Measurements from ENCODE around the gene TOR1B. TPM values are rescaled to one million over a fixed set of nuclear protein-coding genes. Genes with fewer than 3 reads are reported as not detected.

The TOR1B gene
- total RNA-seq, 1 donor from 2014 or later = 18.0 TPM

DNA sequence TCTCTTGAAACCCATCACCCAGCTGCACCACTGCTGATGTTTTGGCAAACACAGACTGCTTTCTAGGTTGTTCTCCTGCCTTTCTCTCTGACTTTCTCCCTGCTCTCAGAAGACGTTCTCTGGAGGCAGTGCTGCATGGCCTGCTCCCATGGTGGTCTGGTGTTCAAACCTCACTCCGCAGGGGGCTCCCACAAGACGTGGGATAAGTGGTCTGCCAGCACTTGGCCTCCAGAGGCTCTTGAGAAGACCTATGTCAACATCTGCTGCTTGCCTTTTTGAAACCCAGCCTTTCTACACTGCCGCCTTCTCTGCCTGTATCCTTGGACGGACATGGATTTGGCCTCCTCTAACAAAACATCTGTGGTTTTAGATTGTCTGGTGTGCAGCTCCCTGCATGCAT is 48.8 kb downstream of the TOR1B start:
- no peak for DNase-seq (ENCODE audit: low read depth, low spot score)
- Mint-ChIP-seq H3K9me3 (no peaks in the 10 kb centered on the region), H3K27me3 (ENCODE audit: low read depth) (no peaks in the 10 kb centered on the region), H3K27ac (ENCODE audit: unreplicated experiment) (no peak overlapping the region), H3K36me3 (ENCODE audit: low read depth) (peaks cover 4% of the 10 kb centered on the region), H3K4me3 (no peak overlapping the region), H3K4me1 (no peaks in the 10 kb centered on the region)
- TF ChIP-seq CTCF (conservative IDR thresholded peaks at IDR 0.05) = no peak

DNA sequence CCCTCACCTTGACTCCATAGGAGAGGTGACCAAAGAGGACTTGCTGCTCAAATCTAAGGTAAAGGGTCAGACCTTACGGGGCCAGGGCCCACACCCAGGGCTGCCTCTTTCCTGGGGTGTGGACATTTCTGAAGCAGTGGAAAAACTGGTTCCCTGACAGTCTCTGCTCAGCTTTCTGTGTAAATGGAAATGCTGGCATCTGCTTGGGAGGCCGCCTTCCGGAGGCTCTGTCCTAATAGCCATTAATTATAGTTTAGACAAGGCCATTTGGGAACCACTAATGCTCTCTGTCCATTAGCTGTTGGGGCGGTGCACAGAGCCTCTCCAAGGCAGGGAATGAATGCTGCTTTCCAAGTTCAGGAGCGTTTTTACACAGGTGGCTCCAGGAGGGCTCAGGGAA is 49.6 kb downstream of the TOR1B start:
- no peak for TF ChIP-seq CTCF (conservative IDR thresholded peaks at IDR 0.05)
- Mint-ChIP-seq H3K36me3 (ENCODE audit: low read depth) (peaks cover 4% of the 10 kb centered on the region), H3K27me3 (ENCODE audit: low read depth) (no peaks in the 10 kb centered on the region), H3K9me3 (no peaks in the 10 kb centered on the region), H3K4me3 (no peak overlapping the region), H3K27ac (ENCODE audit: unreplicated experiment) (no peak overlapping the region), H3K4me1 (no peaks in the 10 kb centered on the region)
- DNase-seq (ENCODE audit: low read depth, low spot score) = no peak

DNA sequence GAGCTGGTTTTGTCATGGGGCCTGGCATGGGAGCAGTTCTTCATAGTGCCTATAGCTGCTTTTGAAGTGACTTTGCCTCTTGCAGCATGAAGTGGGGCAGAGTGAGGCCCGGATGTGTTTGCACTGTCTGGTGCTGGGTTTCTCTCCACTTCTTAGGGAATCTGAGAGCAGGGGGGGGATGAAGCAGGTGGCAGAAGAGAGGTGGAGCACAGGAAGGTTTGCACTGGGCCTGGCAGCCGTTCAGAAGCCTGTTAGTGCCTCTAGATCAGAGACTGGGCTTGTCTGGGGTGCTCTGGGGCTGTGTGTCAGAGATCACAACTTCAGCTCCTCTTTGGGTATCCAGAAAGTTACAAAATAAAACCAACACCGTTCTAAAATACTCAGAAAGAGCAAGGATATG is 50.6 kb downstream of the TOR1B start:
- H3K36me3 Mint-ChIP-seq (ENCODE audit: low read depth) = peaks cover 4% of the 10 kb centered on the region
- TF ChIP-seq CTCF (conservative IDR thresholded peaks at IDR 0.05) = no peak
- no peaks in the 10 kb centered on the region for H3K9me3 Mint-ChIP-seq
- no peak for DNase-seq (ENCODE audit: low read depth, low spot score)
- H3K27me3 Mint-ChIP-seq (ENCODE audit: low read depth) = no peaks in the 10 kb centered on the region
- no peak overlapping the region for H3K4me3 Mint-ChIP-seq
- no peaks in the 10 kb centered on the region for H3K4me1 Mint-ChIP-seq
- H3K27ac Mint-ChIP-seq (ENCODE audit: unreplicated experiment) = no peak overlapping the region

DNA sequence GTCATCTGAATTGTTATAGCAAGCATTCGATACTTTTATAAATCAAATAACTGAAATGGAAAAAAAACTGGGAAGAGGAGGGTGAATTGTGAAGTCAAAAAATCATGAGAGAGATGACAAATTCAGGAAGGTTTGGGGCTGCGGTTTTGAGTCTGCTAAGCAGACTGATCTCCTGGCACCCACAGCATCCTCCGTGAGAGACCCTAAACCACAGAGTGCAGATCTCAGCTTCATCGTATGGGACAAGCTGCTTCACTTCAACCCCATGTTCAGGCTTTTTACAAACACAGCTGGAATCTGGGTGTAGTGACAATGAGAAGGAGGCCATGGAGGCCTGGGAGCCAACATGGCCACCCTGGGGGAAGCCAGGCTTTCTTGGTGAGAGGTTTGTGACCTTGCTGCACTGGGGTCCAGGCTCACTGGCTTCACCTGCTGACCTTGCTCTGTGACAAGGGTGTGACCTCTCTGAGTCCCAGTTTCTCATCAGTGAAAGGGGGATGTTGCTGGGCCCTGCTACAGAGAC is 51.7 kb downstream of the TOR1B start:
- no peak for TF ChIP-seq CTCF (conservative IDR thresholded peaks at IDR 0.05)
- no peak for DNase-seq (ENCODE audit: low read depth, low spot score)
- H3K4me1 Mint-ChIP-seq = no peaks in the 10 kb centered on the region
- peaks cover 4% of the 10 kb centered on the region for H3K36me3 Mint-ChIP-seq (ENCODE audit: low read depth)
- H3K27ac Mint-ChIP-seq (ENCODE audit: unreplicated experiment) = no peak overlapping the region
- no peaks in the 10 kb centered on the region for H3K27me3 Mint-ChIP-seq (ENCODE audit: low read depth)
- H3K4me3 Mint-ChIP-seq = no peak overlapping the region
- no peaks in the 10 kb centered on the region for H3K9me3 Mint-ChIP-seq

- Mint-ChIP-seq H3K4me3 (no peak overlapping the region), H3K9me3 (no peaks in the 10 kb centered on the region), H3K27ac (ENCODE audit: unreplicated experiment) (no peak overlapping the region), H3K36me3 (ENCODE audit: low read depth) (peaks cover 7% of the 10 kb centered on the region), H3K27me3 (ENCODE audit: low read depth) (no peaks in the 10 kb centered on the region), H3K4me1 (no peaks in the 10 kb centered on the region)
- no peak for DNase-seq (ENCODE audit: low read depth, low spot score)
- TF ChIP-seq CTCF (conservative IDR thresholded peaks at IDR 0.05) = no peak
These were observed 54.2 kb downstream of the TOR1B start for GRCh38 chr9:129857207-129857606.
